ENCODE results near the gene HSD17B13. TPM values are rescaled to one million over a fixed set of nuclear protein-coding genes. Genes with fewer than 3 reads are reported as not detected.
"Not testable (repeated sequence)": the region's sequence is repeated elsewhere in the genome, so short reads cannot be mapped to it uniquely, and the experiment has no call there.

Gene HSD17B13
- total and polyA plus RNA-seq, 2 of the 4 experiments (the other 2 are of a cell fraction): not detected

- H3K4me3 ChIP-seq (ENCODE audit: insufficient read depth, low read depth, low read length): no peak overlapping the region
- no peak overlapping the region for H2AK9ac ChIP-seq (replicated peaks; ENCODE audit: low read depth, low read length, poor library complexity)
- H3K9me1 ChIP-seq (ENCODE audit: insufficient read depth, low read length): no peaks in the 10 kb centered on the region
- no peak overlapping the region for H2BK15ac ChIP-seq (ENCODE audit: low read depth, low read length)
- no peaks in the 10 kb centered on the region for H3K79me1 ChIP-seq (ENCODE audit: low read depth in 1 of 2, low read length in 2 of 2)
- no peak overlapping the region for H2BK20ac ChIP-seq (ENCODE audit: low read depth, low read length)
- peaks cover 4% of the 10 kb centered on the region; the same call in 1 of the 2 replicates for H3K9me3 ChIP-seq (ENCODE audit: control insufficient read depth, insufficient read depth, low read length)
- no peak overlapping the region for H4K5ac ChIP-seq (ENCODE audit: low read depth, low read length)
- H3K9ac ChIP-seq (ENCODE audit: low read depth, low read length): no peak overlapping the region
- DNase-seq (no peak), ATAC-seq (ENCODE audit: low read depth) (no peak)
- H3K27ac ChIP-seq (ENCODE audit: insufficient read depth, low read length): no peak overlapping the region
- in situ Hi-C loops (cut with MboI; ENCODE audit: low sequenced_read_pairs): no loop called here
- no peaks in the 10 kb centered on the region for H3K36me3 ChIP-seq (ENCODE audit: control insufficient read depth, insufficient read depth, low read length)
- no peak overlapping the region for H3K23ac ChIP-seq (ENCODE audit: low read depth, low read length)
- no peak overlapping the region for H3K4ac ChIP-seq (ENCODE audit: low read depth, low read length)
- H3K4me2 ChIP-seq (ENCODE audit: low read depth, low read length): no peak overlapping the region
- H3K56ac ChIP-seq (ENCODE audit: extremely low read depth, insufficient read depth, low read length): no peak overlapping the region
- ChIA-PET POLR2A (ENCODE audit: unreplicated experiment) (no interaction called here), CTCF (no interaction called here)
- TF ChIP-seq CTCF (conservative IDR thresholded peaks at IDR 0.05; ENCODE audit: low read depth, low read length) (no peak), MAZ (IDR thresholded peaks at IDR 0.05; ENCODE audit: borderline replicate concordance, low read depth, low read length) (no peak), RAD21 (IDR thresholded peaks at IDR 0.05; ENCODE audit: low read length) (no peak), MAFK (IDR thresholded peaks at IDR 0.05; ENCODE audit: low read depth, low read length) (no peak), SMC3 (IDR thresholded peaks at IDR 0.05; ENCODE audit: low read depth, low read length) (no peak), RCOR1 (IDR thresholded peaks at IDR 0.05; ENCODE audit: insufficient replicate concordance, low read length) (no peak), CHD1 (IDR thresholded peaks at IDR 0.05; ENCODE audit: low read depth, low read length) (no peak)
- BruUV-seq (replicated peaks): no TSS peak
- no peaks in the 10 kb centered on the region for H3K4me1 ChIP-seq (ENCODE audit: control insufficient read depth, insufficient read depth, low read length)
- no CpG with 5 or more reads among the region's 1 CpG for WGBS, 2 experiments (ENCODE audit: extremely low coverage in 2 of 2, insufficient read length in 1 of 2)
- intact Hi-C loops (cut with micrococcal nuclease): no loop called here
- no peak overlapping the region for H2BK5ac ChIP-seq (ENCODE audit: low read depth, low read length, poor library complexity, severe bottlenecking)
- no peak overlapping the region for H2AK5ac ChIP-seq (ENCODE audit: low read depth, low read length)
- H2AFZ ChIP-seq (replicated peaks; ENCODE audit: low read length, poor library complexity): no peak overlapping the region
- dilution Hi-C loops (cut with HindIII; ENCODE audit: low sequenced_read_pairs, unreplicated experiment): no loop called here
- no peak overlapping the region for H3K14ac ChIP-seq (replicated peaks; ENCODE audit: low read depth, low read length)
- no peak overlapping the region for H3K18ac ChIP-seq (ENCODE audit: low read depth, low read length)
- H4K20me1 ChIP-seq (ENCODE audit: insufficient read depth, low read length): no peaks in the 10 kb centered on the region
- no peak overlapping the region for H4K8ac ChIP-seq (ENCODE audit: low read depth in 2 of 2, low read length in 2 of 2)
- H4K91ac ChIP-seq (ENCODE audit: insufficient read depth, low read depth, low read length): no peak overlapping the region
- no peaks in the 10 kb centered on the region for H3K27me3 ChIP-seq (ENCODE audit: control insufficient read depth, insufficient read depth, low read length)
- H2BK120ac ChIP-seq (ENCODE audit: low read depth, low read length): no peak overlapping the region
These were observed 35.7 kb downstream of the HSD17B13 start for GRCh38 chr4:87286970-87287369.

DNA sequence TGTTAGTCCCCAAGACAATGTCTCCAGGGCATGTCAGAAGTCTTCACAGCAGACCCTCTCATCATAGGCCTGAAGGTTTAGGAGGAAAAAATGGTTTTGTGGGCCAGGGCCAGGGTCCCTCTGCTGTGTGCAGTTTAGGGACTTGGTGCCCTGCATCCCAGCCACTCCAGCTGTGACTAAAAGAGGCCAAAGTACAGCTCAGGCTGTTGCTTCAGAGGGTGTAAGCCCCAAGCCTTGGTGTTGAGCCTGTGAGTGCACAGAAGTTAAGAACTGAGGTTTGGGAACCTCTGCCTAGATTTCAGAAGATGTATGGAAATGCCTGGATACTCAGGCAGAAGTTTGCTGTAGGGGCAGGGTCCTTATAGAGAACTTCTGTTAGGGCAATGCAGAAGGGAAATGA, 38.4 kb downstream of the HSD17B13 start:
- intact Hi-C loops (cut with micrococcal nuclease); H2BK20ac ChIP-seq (ENCODE audit: low read depth, low read length); in situ Hi-C loops (cut with MboI; ENCODE audit: low sequenced_read_pairs); H2AFZ ChIP-seq (replicated peaks; ENCODE audit: low read length, poor library complexity); ATAC-seq (ENCODE audit: low read depth); H4K5ac ChIP-seq (ENCODE audit: low read depth, low read length); H3K36me3 ChIP-seq (ENCODE audit: control insufficient read depth, insufficient read depth, low read length); H3K9me1 ChIP-seq (ENCODE audit: insufficient read depth, low read length); H2AK5ac ChIP-seq (ENCODE audit: low read depth, low read length); H3K79me1 ChIP-seq (ENCODE audit: low read depth in 1 of 2, low read length in 2 of 2); H4K91ac ChIP-seq (ENCODE audit: insufficient read depth, low read depth, low read length); H3K56ac ChIP-seq (ENCODE audit: extremely low read depth, insufficient read depth, low read length); BruUV-seq (replicated peaks); CTCF ChIA-PET; H2AK9ac ChIP-seq (replicated peaks; ENCODE audit: low read depth, low read length, poor library complexity); H3K23ac ChIP-seq (ENCODE audit: low read depth, low read length); DNase-seq; H4K20me1 ChIP-seq (ENCODE audit: insufficient read depth, low read length); H3K27me3 ChIP-seq (ENCODE audit: control insufficient read depth, insufficient read depth, low read length); H2BK120ac ChIP-seq (ENCODE audit: low read depth, low read length); H2BK15ac ChIP-seq (ENCODE audit: low read depth, low read length); dilution Hi-C loops (cut with HindIII; ENCODE audit: low sequenced_read_pairs, unreplicated experiment); POLR2A ChIA-PET (ENCODE audit: unreplicated experiment); H3K14ac ChIP-seq (replicated peaks; ENCODE audit: low read depth, low read length); H3K4me3 ChIP-seq (ENCODE audit: insufficient read depth, low read depth, low read length); H3K4me1 ChIP-seq (ENCODE audit: control insufficient read depth, insufficient read depth, low read length); H4K8ac ChIP-seq (ENCODE audit: low read depth in 2 of 2, low read length in 2 of 2); H3K27ac ChIP-seq (ENCODE audit: insufficient read depth, low read length); H3K9ac ChIP-seq (ENCODE audit: low read depth, low read length); H3K4me2 ChIP-seq (ENCODE audit: low read depth, low read length); H3K4ac ChIP-seq (ENCODE audit: low read depth, low read length); H3K9me3 ChIP-seq (ENCODE audit: control insufficient read depth, insufficient read depth, low read length); H2BK5ac ChIP-seq (ENCODE audit: low read depth, low read length, poor library complexity, severe bottlenecking); H3K18ac ChIP-seq (ENCODE audit: low read depth, low read length): not testable (repeated sequence)

All from IMR-90 (cell line).